HG03520 (cell line): ENCODE measurements around the gene OR6N1.

Experiments
- ATAC-seq: cut with Tn5 transposase; IDR thresholded peaks from one replicate; pipeline ENCODE4 v1.9.1; 2021; ENCODE audit warnings: mild to moderate bottlenecking, moderate library complexity; ENCODE audit not compliant: unreplicated experiment

The OR6N1 gene

GRCh38 chr1:158771950-158772866, at the start of gene OR6N1:
Gene OR6N1, minus strand, starts transcription at chr1:158772195. Its CDS starts 5,513 bp downstream, at chr1:158766682.
- no peak for ATAC-seq

- ATAC-seq, result no peak
Measured at GRCh38 chr1:158821723-158822122, 49.7 kb upstream of the OR6N1 start.

- peak; percentile 79 for ATAC-seq
Measured at GRCh38 chr1:158819461-158820443, 47.8 kb upstream of the OR6N1 start.

- ATAC-seq, result no peak
Measured at GRCh38 chr1:158818975-158819431, 47.0 kb upstream of the OR6N1 start.

GRCh38 chr1:158818560-158818959, 46.6 kb upstream of the OR6N1 start:
- ATAC-seq, result no peak

- no peak for ATAC-seq
Measured at GRCh38 chr1:158814970-158815369, 43.0 kb upstream of the OR6N1 start.

GRCh38 chr1:158813164-158813563, 41.2 kb upstream of the OR6N1 start:
- no peak for ATAC-seq

GRCh38 chr1:158812336-158812735, 40.3 kb upstream of the OR6N1 start:
- no peak for ATAC-seq

- no peak for ATAC-seq
Measured at GRCh38 chr1:158810311-158810710, 38.3 kb upstream of the OR6N1 start.

GRCh38 chr1:158809862-158810261, 37.9 kb upstream of the OR6N1 start:
- no peak for ATAC-seq

- no peak for ATAC-seq
Measured at GRCh38 chr1:158809256-158809655, 37.3 kb upstream of the OR6N1 start.

GRCh38 chr1:158806916-158807536, 35.0 kb upstream of the OR6N1 start:
- no peak for ATAC-seq

GRCh38 chr1:158803678-158804077, 31.7 kb upstream of the OR6N1 start:
- ATAC-seq, result no peak

GRCh38 chr1:158801396-158801795, 29.4 kb upstream of the OR6N1 start:
- no peak for ATAC-seq

GRCh38 chr1:158800526-158800925, 28.5 kb upstream of the OR6N1 start:
- ATAC-seq, result no peak

- ATAC-seq, result no peak
Measured at GRCh38 chr1:158799689-158800088, 27.7 kb upstream of the OR6N1 start.

GRCh38 chr1:158798531-158798930, 26.5 kb upstream of the OR6N1 start:
- ATAC-seq, result no peak

GRCh38 chr1:158794247-158794646, 22.3 kb upstream of the OR6N1 start:
- ATAC-seq, result no peak

- peak; percentile 46 for ATAC-seq
Measured at GRCh38 chr1:158793604-158794003, 21.6 kb upstream of the OR6N1 start.

- no peak for ATAC-seq
Measured at GRCh38 chr1:158781104-158781503, 9.1 kb upstream of the OR6N1 start, which contains the start of gene OR6N2. Gene OR6N2, minus strand, starts transcription at chr1:158781204. Its CDS starts 3,569 bp downstream, at chr1:158777635.

GRCh38 chr1:158754420-158754819, 17.6 kb downstream of the OR6N1 start, which contains the start of gene OR6K6:
Gene OR6K6, plus strand, starts transcription at chr1:158754720. Its CDS starts 168 bp downstream, at chr1:158754888.
- ATAC-seq, result no peak
